Stimulated activated naive CD8-positive, alpha-beta T cell treated with anti-CD3 and anti-CD28 coated beads, Interleukin-15, amount 100 ng/mL, for 72 hours (primary cell): ENCODE results near the gene KLHL25.
A peak's percentile ranks its signal among the peaks of the same experiment; 100 is the strongest.
"Not testable (repeated sequence)": the region's sequence is repeated elsewhere in the genome, so short reads cannot be mapped to it uniquely, and the experiment has no call there.

Source experiments
- ATAC-seq: fragments of 150-1000 bp; cut with Tn5 transposase; 2 replicates; pipeline ENCODE4 v1.10.0; 2021; ENCODE audit warnings: mild to moderate bottlenecking, moderate library complexity
- DNase-seq, 2 donors: peaks; one replicate each; pipeline ENCODE4 v3.0.0; 2021 to 2022
- H3K27ac Mint-ChIP-seq, 2 donors: one replicate each; pipeline ENCODE4 v1.8.0; 2022; ENCODE audit warnings: mild to moderate bottlenecking in 2 of 2, mixed read lengths in 2 of 2, moderate library complexity in 2 of 2
- H3K27me3 Mint-ChIP-seq: one replicate; pipeline ENCODE4 v1.8.0; 2022; ENCODE audit warnings: mixed read lengths
- H3K4me1 Mint-ChIP-seq: one replicate; pipeline ENCODE4 v1.8.0; 2022; ENCODE audit warnings: mild to moderate bottlenecking, mixed read lengths
- H3K4me3 Mint-ChIP-seq, 2 donors: one replicate each; pipeline ENCODE4 v1.8.0; 2022; ENCODE audit warnings: mild to moderate bottlenecking in 2 of 2, mixed read lengths in 2 of 2, moderate library complexity in 1 of 2
- H3K9me3 Mint-ChIP-seq, 2 donors: one replicate each; pipeline ENCODE4 v1.8.0; 2022; ENCODE audit warnings: mixed read lengths in 2 of 2

Gene KLHL25

GRCh38 chr15:85825118-85825517 lies 30.4 kb upstream of the KLHL25 start:
- no peaks in the 10 kb centered on the region for H3K9me3 Mint-ChIP-seq
- H3K27ac Mint-ChIP-seq = no peak overlapping the region

GRCh38 chr15:85821545-85821944 lies 26.8 kb upstream of the KLHL25 start:
- no peak for ATAC-seq
- no peaks in the 10 kb centered on the region for H3K9me3 Mint-ChIP-seq

More at GRCh38 chr15:85825118-85825517, 30.4 kb upstream of the KLHL25 start:
- H3K4me1 Mint-ChIP-seq = no peaks in the 10 kb centered on the region
- no peaks in the 10 kb centered on the region for H3K27me3 Mint-ChIP-seq
- no peak for ATAC-seq
- H3K4me3 Mint-ChIP-seq = no peak overlapping the region
- no peak for DNase-seq

GRCh38 chr15:85819938-85820337 lies 25.2 kb upstream of the KLHL25 start:
- Mint-ChIP-seq H3K27ac (no peak overlapping the region), H3K4me1 (no peaks in the 10 kb centered on the region), H3K27me3 (no peaks in the 10 kb centered on the region), H3K9me3 (no peaks in the 10 kb centered on the region), H3K4me3 (no peak overlapping the region)
- DNase-seq (no peak), ATAC-seq (no peak)

More at GRCh38 chr15:85821545-85821944, 26.8 kb upstream of the KLHL25 start:
- H3K4me1 Mint-ChIP-seq = no peaks in the 10 kb centered on the region
- no peak for DNase-seq
- no peak overlapping the region for H3K4me3 Mint-ChIP-seq
- no peak overlapping the region for H3K27ac Mint-ChIP-seq
- no peaks in the 10 kb centered on the region for H3K27me3 Mint-ChIP-seq

- ATAC-seq = no peak
- H3K4me1 Mint-ChIP-seq = peaks cover 10% of the 10 kb centered on the region
- DNase-seq = no peak
- no peaks in the 10 kb centered on the region for H3K27me3 Mint-ChIP-seq
- H3K4me3 Mint-ChIP-seq = no peak overlapping the region
- no peaks in the 10 kb centered on the region for H3K9me3 Mint-ChIP-seq
- H3K27ac Mint-ChIP-seq = no peak overlapping the region
Observed at GRCh38 chr15:85813234-85813633, 18.5 kb upstream of the KLHL25 start.

GRCh38 chr15:85810075-85810474 lies 15.3 kb upstream of the KLHL25 start:
- no peak overlapping the region for H3K4me3 Mint-ChIP-seq
- no peak overlapping the region for H3K27ac Mint-ChIP-seq
- ATAC-seq (no peak), DNase-seq (no peak)
- peaks cover 10% of the 10 kb centered on the region for H3K4me1 Mint-ChIP-seq
- H3K27me3 Mint-ChIP-seq = no peaks in the 10 kb centered on the region
- H3K9me3 Mint-ChIP-seq = no peaks in the 10 kb centered on the region

- ATAC-seq = no peak
- Mint-ChIP-seq H3K4me1 (no peaks in the 10 kb centered on the region), H3K27me3 (no peaks in the 10 kb centered on the region), H3K4me3 (no peak overlapping the region), H3K27ac (no peak overlapping the region), H3K9me3 (no peaks in the 10 kb centered on the region)
- no peak for DNase-seq
Observed at GRCh38 chr15:85805420-85805819, 10.7 kb upstream of the KLHL25 start.

GRCh38 chr15:85804481-85805170 lies 9.9 kb upstream of the KLHL25 start:
- Mint-ChIP-seq H3K27ac (no peak overlapping the region), H3K4me3 (no peak overlapping the region), H3K4me1 (no peaks in the 10 kb centered on the region), H3K27me3 (no peaks in the 10 kb centered on the region), H3K9me3 (no peaks in the 10 kb centered on the region)
- ATAC-seq (no peak), DNase-seq (no peak)

GRCh38 chr15:85802617-85803016 lies 7.9 kb upstream of the KLHL25 start:
- not testable (repeated sequence) for H3K27me3 Mint-ChIP-seq, H3K27ac Mint-ChIP-seq, DNase-seq, ATAC-seq, H3K4me1 Mint-ChIP-seq, H3K9me3 Mint-ChIP-seq, H3K4me3 Mint-ChIP-seq

- Mint-ChIP-seq H3K27ac (no peak overlapping the region), H3K27me3 (no peaks in the 10 kb centered on the region), H3K4me3 (no peak overlapping the region), H3K4me1 (peaks cover 5% of the 10 kb centered on the region), H3K9me3 (no peaks in the 10 kb centered on the region)
- ATAC-seq (no peak), DNase-seq (no peak)
Observed at GRCh38 chr15:85800478-85801123, 5.9 kb upstream of the KLHL25 start.

GRCh38 chr15:85796371-85796770 lies 1.6 kb upstream of the KLHL25 start:
- H3K4me3 Mint-ChIP-seq, H3K27me3 Mint-ChIP-seq, H3K9me3 Mint-ChIP-seq, ATAC-seq, H3K27ac Mint-ChIP-seq, DNase-seq: not testable (repeated sequence)
- H3K4me1 Mint-ChIP-seq = peaks cover 31% of the 10 kb centered on the region

GRCh38 chr15:85795337-85796305 lies 896 bp upstream of the KLHL25 start:
- no peak for DNase-seq
- no peaks in the 10 kb centered on the region for H3K9me3 Mint-ChIP-seq
- H3K4me3 Mint-ChIP-seq = peak overlapping the region; percentile 84 to 88
- peaks cover 31% of the 10 kb centered on the region for H3K4me1 Mint-ChIP-seq
- H3K27ac Mint-ChIP-seq = no peak overlapping the region
- H3K27me3 Mint-ChIP-seq = no peaks in the 10 kb centered on the region
- no peak for ATAC-seq

GRCh38 chr15:85793641-85794597 lies 806 bp downstream of the KLHL25 start:
- ATAC-seq (peak; percentile 71), DNase-seq (peak; percentile 52 to 55)
- Mint-ChIP-seq H3K4me3 (peak overlapping the region; percentile 87 to 89), H3K27me3 (no peaks in the 10 kb centered on the region), H3K4me1 (peaks cover 31% of the 10 kb centered on the region), H3K27ac (peak overlapping the region; percentile 75 to 78), H3K9me3 (no peaks in the 10 kb centered on the region)

GRCh38 chr15:85792912-85793590 lies 1.7 kb downstream of the KLHL25 start:
- no peak overlapping the region for H3K27ac Mint-ChIP-seq
- H3K27me3 Mint-ChIP-seq = no peaks in the 10 kb centered on the region
- ATAC-seq = no peak
- H3K4me1 Mint-ChIP-seq = peaks cover 38% of the 10 kb centered on the region
- peak overlapping the region; percentile 87 to 89 for H3K4me3 Mint-ChIP-seq
- no peak for DNase-seq
- H3K9me3 Mint-ChIP-seq = no peaks in the 10 kb centered on the region

- no peaks in the 10 kb centered on the region for H3K9me3 Mint-ChIP-seq
- DNase-seq (no peak), ATAC-seq (no peak)
- H3K27me3 Mint-ChIP-seq = no peaks in the 10 kb centered on the region
- H3K27ac Mint-ChIP-seq = no peak overlapping the region
- no peak overlapping the region for H3K4me3 Mint-ChIP-seq
- peaks cover 40% of the 10 kb centered on the region for H3K4me1 Mint-ChIP-seq
Observed at GRCh38 chr15:85792102-85792731, 2.5 kb downstream of the KLHL25 start.
